Left lung (tissue), 10 donors: Measurements from ENCODE around the gene TBXAS1. TPM values are rescaled to one million over a fixed set of nuclear protein-coding genes. Genes with fewer than 3 reads are reported as not detected.
A peak's percentile ranks its signal among the peaks of the same experiment; 100 is the strongest.

Experiments
- ATAC-seq: fragments of 200-7000 bp; cut with Tn5 transposase; one replicate; pipeline ENCODE4 v1.9.1; 2020; ENCODE audit warnings: moderate library complexity
- DNase-seq, 4 donors: peaks; one replicate each; pipeline ENCODE4 v3.0.0-alpha.2; 2013 to 2020
- H3K27ac ChIP-seq, 2 donors: fragments of 200-600 bp; sonication (generic) in 1 of 2; one replicate each; pipeline versions ENCODE4 v1.5.0 to v1.8.0; 2020 to 2021
- H3K27me3 ChIP-seq, 2 donors: fragments of 200-600 bp; sonication (generic) in 1 of 2; one replicate each; pipeline versions ENCODE4 v1.5.0 to v1.8.0; 2020 to 2021
- H3K36me3 ChIP-seq, 2 donors: fragments of 200-600 bp; sonication (generic) in 1 of 2; one replicate each; pipeline versions ENCODE4 v1.5.0 to v1.8.0; 2020 to 2021
- H3K4me1 ChIP-seq, 2 donors: fragments of 200-600 bp; one replicate each; pipeline ENCODE4 v1.8.0; 2021
- H3K4me3 ChIP-seq, 2 donors: fragments of 200-600 bp; sonication (generic) in 1 of 2; one replicate each; pipeline versions ENCODE4 v1.5.0 to v1.8.0; 2020 to 2021; ENCODE audit warnings: mild to moderate bottlenecking in 1 of 2
- H3K9me3 ChIP-seq, 2 donors: fragments of 200-600 bp; sonication (generic) in 1 of 2; one replicate each; pipeline versions ENCODE4 v1.5.0 to v1.8.0; 2020 to 2021
- intact Hi-C, 2 donors: fragments of 100-400 bp; cut with DNase I; formaldehyde crosslinking; loops; one replicate each; pipeline versions ENCODE4 v1.11.2 to v1.14.2; 2022
- polyA plus RNA-seq, 6 donors: library from polyadenylated mRNA; unstranded; fragments of 120-200 nt; gene quantifications; one replicate each; pipeline ENCODE4 v1.2.1, GENCODE V29; 2013; ENCODE audit not compliant: insufficient read length in 6 of 6
- total RNA-seq, 2 donors: library from RNA; stranded (reverse); fragmentation: NEBNext Ultra II Directional; extraction: Animal tissue kit (Norgen Biotek cat#: 25700); gene quantifications; one replicate each; pipeline ENCODE4 v1.2.1, GENCODE V29; 2021
- TF ChIP-seq, protein P1 (sequence below), 2 donors: fragments of 200-600 bp; sonication (generic) in 1 of 2; IDR thresholded peaks; one replicate each; pipeline versions ENCODE4 v1.5.0 to v1.8.0; 2021; ENCODE audit warnings: antibody characterized with exemption in 2 of 2
- donor health status: DM: no; HTN: yes; CAD: no.
- donor health status: DM: no; HTN: no; CAD: no.

Gene TBXAS1
- total and polyA plus RNA-seq, 8 donors: 8.2 to 103 (median 9.6) TPM

DNA sequence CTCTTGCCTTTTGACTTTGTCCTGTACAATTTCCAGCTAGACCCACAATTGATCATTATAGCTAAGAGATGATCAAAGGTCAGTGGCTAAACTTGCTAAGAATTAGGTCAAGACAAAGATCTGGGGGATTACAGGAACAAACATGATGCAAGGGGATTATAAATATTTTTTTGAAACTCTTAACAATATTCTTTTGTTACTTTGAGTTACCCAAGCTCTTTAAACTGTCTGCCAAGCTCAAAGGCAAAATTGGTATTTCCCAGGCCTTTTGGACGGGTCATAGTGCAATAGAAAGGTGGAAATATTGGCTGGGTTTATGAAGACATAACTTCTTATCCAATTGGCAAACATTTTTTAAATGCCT, 23.4 kb downstream of the TBXAS1 start:
- ATAC-seq (no peak), DNase-seq (no peak)
- intact Hi-C loops: no loop called here
- TF ChIP-seq, protein P1, sequence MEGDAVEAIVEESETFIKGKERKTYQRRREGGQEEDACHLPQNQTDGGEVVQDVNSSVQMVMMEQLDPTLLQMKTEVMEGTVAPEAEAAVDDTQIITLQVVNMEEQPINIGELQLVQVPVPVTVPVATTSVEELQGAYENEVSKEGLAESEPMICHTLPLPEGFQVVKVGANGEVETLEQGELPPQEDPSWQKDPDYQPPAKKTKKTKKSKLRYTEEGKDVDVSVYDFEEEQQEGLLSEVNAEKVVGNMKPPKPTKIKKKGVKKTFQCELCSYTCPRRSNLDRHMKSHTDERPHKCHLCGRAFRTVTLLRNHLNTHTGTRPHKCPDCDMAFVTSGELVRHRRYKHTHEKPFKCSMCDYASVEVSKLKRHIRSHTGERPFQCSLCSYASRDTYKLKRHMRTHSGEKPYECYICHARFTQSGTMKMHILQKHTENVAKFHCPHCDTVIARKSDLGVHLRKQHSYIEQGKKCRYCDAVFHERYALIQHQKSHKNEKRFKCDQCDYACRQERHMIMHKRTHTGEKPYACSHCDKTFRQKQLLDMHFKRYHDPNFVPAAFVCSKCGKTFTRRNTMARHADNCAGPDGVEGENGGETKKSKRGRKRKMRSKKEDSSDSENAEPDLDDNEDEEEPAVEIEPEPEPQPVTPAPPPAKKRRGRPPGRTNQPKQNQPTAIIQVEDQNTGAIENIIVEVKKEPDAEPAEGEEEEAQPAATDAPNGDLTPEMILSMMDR (IDR thresholded peaks at IDR 0.05): no peak
- no peaks in the 10 kb centered on the region for H3K27me3 ChIP-seq
- peak overlapping the region in 1 of 2 donors; percentile 4 for H3K27ac ChIP-seq
- H3K9me3 ChIP-seq: no peaks in the 10 kb centered on the region
- peaks cover 18 to 57% of the 10 kb centered on the region in 2 donors for H3K4me1 ChIP-seq
- no peak overlapping the region for H3K4me3 ChIP-seq
- H3K36me3 ChIP-seq: no peaks in the 10 kb centered on the region

DNA sequence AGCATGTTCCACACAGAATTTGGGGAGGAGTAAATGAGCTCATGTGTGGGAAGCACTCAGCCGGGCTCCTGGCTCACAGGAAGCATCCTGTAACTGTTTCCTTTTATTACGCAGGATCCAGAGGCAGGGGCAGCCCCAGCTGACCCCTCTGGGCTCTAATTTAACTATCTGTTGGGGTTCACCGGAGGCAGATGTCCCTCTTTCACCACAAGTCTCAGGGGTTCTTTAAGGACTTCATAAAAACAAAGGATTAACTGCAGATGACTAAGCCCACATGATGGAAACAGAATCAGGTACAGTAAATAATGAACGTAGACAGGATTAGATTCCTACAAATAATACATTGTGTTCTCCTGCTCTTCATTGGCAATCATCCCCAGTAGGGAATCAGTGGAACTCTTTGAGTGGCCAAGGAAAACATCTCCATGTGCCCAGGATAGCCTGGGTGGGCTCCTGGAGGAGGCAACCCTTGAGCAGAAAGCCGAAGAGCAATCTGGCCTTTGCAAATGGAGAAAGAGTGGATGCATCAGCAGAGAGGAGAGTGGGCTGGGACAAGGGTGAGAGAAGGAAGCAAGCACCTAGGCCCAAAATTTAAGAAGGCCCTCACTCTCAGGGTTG, 24.6 kb downstream of the TBXAS1 start:
- ATAC-seq (no peak), DNase-seq (no peak)
- Histone ChIP-seq H3K9me3 (no peaks in the 10 kb centered on the region), H3K4me3 (peak overlapping the region in 1 of 2 donors; percentile 3), H3K27me3 (no peaks in the 10 kb centered on the region), H3K36me3 (no peaks in the 10 kb centered on the region), H3K4me1 (peaks cover 18 to 60% of the 10 kb centered on the region in 2 donors), H3K27ac (peak overlapping the region in 1 of 2 donors; percentile 86)
- TF ChIP-seq, protein P1 (IDR thresholded peaks at IDR 0.05): no peak
- intact Hi-C loops: no loop called here

DNA sequence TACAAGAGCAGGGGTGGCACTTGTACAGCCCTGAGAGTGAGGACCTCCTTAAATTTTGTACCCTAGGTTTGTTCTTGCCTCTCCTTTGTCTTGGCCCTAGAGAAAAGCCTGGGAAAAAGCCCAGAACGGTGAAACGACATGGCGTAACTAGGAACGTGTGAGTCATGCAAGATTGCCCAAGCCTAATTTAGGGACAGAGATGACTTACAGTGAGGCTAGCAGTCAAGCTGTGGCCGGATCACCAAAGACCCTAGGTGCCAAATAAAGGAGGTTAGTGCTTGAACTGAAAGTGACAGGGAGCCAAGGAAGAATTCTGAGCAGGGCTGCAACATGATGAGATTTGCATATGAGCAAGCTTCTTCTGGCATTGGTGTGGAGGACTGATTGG, 25.1 kb downstream of the TBXAS1 start:
- intact Hi-C loops: no loop called here
- no peaks in the 10 kb centered on the region for H3K9me3 ChIP-seq
- H3K4me1 ChIP-seq: peaks cover 18 to 65% of the 10 kb centered on the region in 2 donors
- peak in 1 of 4 donors; percentile 48 for DNase-seq
- H3K4me3 ChIP-seq: peak overlapping the region in 1 of 2 donors; percentile 3
- no peaks in the 10 kb centered on the region for H3K36me3 ChIP-seq
- peak overlapping the region in 1 of 2 donors; percentile 86 for H3K27ac ChIP-seq
- ATAC-seq: peak; percentile 66
- TF ChIP-seq, protein P1 (IDR thresholded peaks at IDR 0.05): no peak
- no peaks in the 10 kb centered on the region for H3K27me3 ChIP-seq

DNA sequence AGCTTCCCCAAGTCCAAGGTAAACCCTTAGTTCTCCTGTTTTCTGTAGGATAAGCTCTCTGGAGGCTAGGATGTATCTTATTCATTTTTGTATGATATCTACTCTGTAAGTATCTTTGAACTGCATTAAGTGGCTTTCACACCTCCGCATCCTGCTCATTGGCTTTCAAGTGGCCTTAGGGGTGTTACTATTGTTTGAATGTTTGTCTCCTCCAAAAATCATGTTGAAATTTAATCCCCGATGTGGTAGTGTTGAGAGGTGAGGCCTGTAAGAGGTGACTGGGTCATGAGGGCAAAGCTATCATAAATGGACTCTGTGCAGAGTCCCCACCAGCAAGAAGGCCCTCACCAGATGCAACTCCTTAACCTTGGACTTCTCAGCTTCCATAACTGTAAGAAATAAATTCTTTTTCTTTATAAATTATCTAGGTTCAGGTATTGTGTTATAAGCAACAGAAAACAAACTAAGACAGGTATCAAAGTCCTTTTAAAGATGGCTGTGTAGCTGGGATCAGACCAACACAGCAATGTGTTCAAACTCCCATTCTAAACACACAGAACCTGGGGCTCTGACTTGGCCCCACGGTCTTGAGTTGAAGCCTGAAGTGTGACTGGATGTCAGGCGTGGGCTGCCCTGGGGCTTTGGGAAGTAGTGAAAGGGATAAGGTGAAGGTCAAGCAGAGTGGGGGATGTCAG, 25.9 kb downstream of the TBXAS1 start:
- ATAC-seq: no peak
- intact Hi-C loops: no loop called here

More for the DNA sequence above, 25.9 kb downstream of the TBXAS1 start:
- Histone ChIP-seq H3K9me3 (no peaks in the 10 kb centered on the region), H3K36me3 (no peaks in the 10 kb centered on the region), H3K4me1 (peaks cover 18 to 73% of the 10 kb centered on the region in 2 donors), H3K4me3 (no peak overlapping the region), H3K27me3 (no peaks in the 10 kb centered on the region), H3K27ac (peak overlapping the region; percentile 35 to 86)
- no peak for DNase-seq
- TF ChIP-seq, protein P1 (IDR thresholded peaks at IDR 0.05): no peak
